Esophagus muscularis mucosa (tissue), 4 donors: ENCODE results near the gene S100A13. TPM values are rescaled to one million over a fixed set of nuclear protein-coding genes. Genes with fewer than 3 reads are reported as not detected.

Source experiments
- DNase-seq: peaks from one replicate; pipeline ENCODE4 v3.0.0-alpha.2; 2017; ENCODE audit errors: extremely low spot score
- H3K27ac ChIP-seq, 4 donors: fragments of 200-600 bp; sonication (generic); replicated peaks in 1 of 4; 1 replicate in 3 of 4; 2 replicates in 1 of 4; pipeline ENCODE4 v1.5.1; 2016 to 2019; ENCODE audit warnings: mild to moderate bottlenecking in 1 of 4
- H3K27me3 ChIP-seq, 4 donors: fragments of 200-600 bp; sonication (generic); one replicate each; pipeline versions ENCODE4 v1.5.1 to v1.6.0; 2016 to 2019
- H3K36me3 ChIP-seq, 4 donors: fragments of 200-600 bp; sonication (generic); one replicate each; pipeline ENCODE4 v1.5.1; 2016 to 2019
- H3K4me1 ChIP-seq, 4 donors: fragments of 200-600 bp; sonication (generic); one replicate each; pipeline ENCODE4 v1.5.1; 2016 to 2019
- H3K4me3 ChIP-seq, 4 donors: fragments of 200-600 bp; sonication (generic); 1 replicate in 2 of 4; 2 replicates in 2 of 4; pipeline ENCODE4 v1.5.1; 2016 to 2019; ENCODE audit warnings: mild to moderate bottlenecking in 4 of 4, moderate library complexity in 1 of 4
- H3K9me3 ChIP-seq, 4 donors: fragments of 200-600 bp; sonication (generic); 1 replicate in 3 of 4; 2 replicates in 1 of 4; pipeline ENCODE4 v1.5.1; 2016 to 2019
- EP300 ChIP-seq: sonication (generic); formaldehyde crosslinking; IDR thresholded peaks from one replicate; pipeline ENCODE4 v1.6.1; 2017; ENCODE audit warnings: antibody characterized with exemption
- POLR2A ChIP-seq: fragments of 450-650 bp; IDR thresholded peaks from one replicate; pipeline ENCODE4 v1.6.1; 2017; ENCODE audit warnings: antibody characterized with exemption, moderate library complexity, mild to moderate bottlenecking, low read depth
- POLR2AphosphoS5 ChIP-seq, 2 donors: sonication (generic); formaldehyde crosslinking; IDR thresholded peaks; one replicate each; pipeline ENCODE4 v1.6.1; 2017; ENCODE audit warnings: antibody characterized with exemption in 2 of 2
- WGBS: methylation state at CpG from one replicate; pipeline ENCODE4 v1.1.5; 2018; 5-methylcytosine and 5-hydroxymethylcytosine counted together
- intact Hi-C: fragments of 100-400 bp; cut with DNase I; formaldehyde crosslinking; loops from one replicate; pipeline ENCODE4 v1.15.1; 2023
- total RNA-seq, 4 donors: library from RNA; depleted of rRNA; stranded (reverse); fragments of >200 nt; gene quantifications; one replicate each; pipeline versions ENCODE4 v1.1.0 to v1.2.1, GENCODE V29; 2016
- TF ChIP-seq, protein P1 (sequence below), 3 experiments: fragments of 200-600 bp in 2 of 3; fragments of 450-650 bp in 1 of 3; sonication (generic) in 2 of 3; IDR thresholded peaks; one replicate each; pipeline ENCODE4 v1.5.1; 2017 to 2019; ENCODE audit warnings: antibody characterized with exemption in 3 of 3, mild to moderate bottlenecking in 2 of 3, moderate library complexity in 1 of 3

S100A13 gene
- total RNA-seq, 4 donors from 2014 or later: 71.3 to 84.7 (median 83.1) TPM

GRCh38 chr1:153649863-153650235, 22.5 kb upstream of the S100A13 start:
- TF ChIP-seq POLR2AphosphoS5 (IDR thresholded peaks at IDR 0.05): no peak
- no peak for TF ChIP-seq EP300
- TF ChIP-seq, protein P1, sequence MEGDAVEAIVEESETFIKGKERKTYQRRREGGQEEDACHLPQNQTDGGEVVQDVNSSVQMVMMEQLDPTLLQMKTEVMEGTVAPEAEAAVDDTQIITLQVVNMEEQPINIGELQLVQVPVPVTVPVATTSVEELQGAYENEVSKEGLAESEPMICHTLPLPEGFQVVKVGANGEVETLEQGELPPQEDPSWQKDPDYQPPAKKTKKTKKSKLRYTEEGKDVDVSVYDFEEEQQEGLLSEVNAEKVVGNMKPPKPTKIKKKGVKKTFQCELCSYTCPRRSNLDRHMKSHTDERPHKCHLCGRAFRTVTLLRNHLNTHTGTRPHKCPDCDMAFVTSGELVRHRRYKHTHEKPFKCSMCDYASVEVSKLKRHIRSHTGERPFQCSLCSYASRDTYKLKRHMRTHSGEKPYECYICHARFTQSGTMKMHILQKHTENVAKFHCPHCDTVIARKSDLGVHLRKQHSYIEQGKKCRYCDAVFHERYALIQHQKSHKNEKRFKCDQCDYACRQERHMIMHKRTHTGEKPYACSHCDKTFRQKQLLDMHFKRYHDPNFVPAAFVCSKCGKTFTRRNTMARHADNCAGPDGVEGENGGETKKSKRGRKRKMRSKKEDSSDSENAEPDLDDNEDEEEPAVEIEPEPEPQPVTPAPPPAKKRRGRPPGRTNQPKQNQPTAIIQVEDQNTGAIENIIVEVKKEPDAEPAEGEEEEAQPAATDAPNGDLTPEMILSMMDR (IDR thresholded peaks at IDR 0.05): no peak
- TF ChIP-seq POLR2A: no peak
- no peak for DNase-seq
- H3K4me3 ChIP-seq: no peak overlapping the region
- H3K27me3 ChIP-seq: no peaks in the 10 kb centered on the region
- no peaks in the 10 kb centered on the region for H3K9me3 ChIP-seq
- H3K4me1 ChIP-seq: peaks cover 0 to 17% (median 3%) of the 10 kb centered on the region in 4 donors
- intact Hi-C loops: loop anchor here (10.0 kb wide), 1 partner anchor 75 kb away; no protein-coding TSS in a partner anchor
- no peak overlapping the region for H3K27ac ChIP-seq
- 83% methylated on average over 2 of the region's 2 CpGs for WGBS
- peaks cover 16 to 26% (median 21%) of the 10 kb centered on the region in 4 donors for H3K36me3 ChIP-seq

- H3K9me3 ChIP-seq: no peaks in the 10 kb centered on the region
- 30% methylated on average over 3 of the region's 3 CpGs for WGBS
- peaks cover 17 to 31% (median 25%) of the 10 kb centered on the region in 4 donors for H3K36me3 ChIP-seq
- H3K27me3 ChIP-seq: no peaks in the 10 kb centered on the region
- intact Hi-C loops: no loop called here
- no peak overlapping the region for H3K4me3 ChIP-seq
- no peak overlapping the region for H3K27ac ChIP-seq
- H3K4me1 ChIP-seq: peaks cover 0 to 21% (median 6%) of the 10 kb centered on the region in 4 donors
- DNase-seq: no peak
- TF ChIP-seq, protein P1 (IDR thresholded peaks at IDR 0.05): no peak
- TF ChIP-seq POLR2AphosphoS5 (IDR thresholded peaks at IDR 0.05): peak in 1 of 2 donors; percentile 13
Observed at GRCh38 chr1:153649137-153649862, 22.0 kb upstream of the S100A13 start.

DNA sequence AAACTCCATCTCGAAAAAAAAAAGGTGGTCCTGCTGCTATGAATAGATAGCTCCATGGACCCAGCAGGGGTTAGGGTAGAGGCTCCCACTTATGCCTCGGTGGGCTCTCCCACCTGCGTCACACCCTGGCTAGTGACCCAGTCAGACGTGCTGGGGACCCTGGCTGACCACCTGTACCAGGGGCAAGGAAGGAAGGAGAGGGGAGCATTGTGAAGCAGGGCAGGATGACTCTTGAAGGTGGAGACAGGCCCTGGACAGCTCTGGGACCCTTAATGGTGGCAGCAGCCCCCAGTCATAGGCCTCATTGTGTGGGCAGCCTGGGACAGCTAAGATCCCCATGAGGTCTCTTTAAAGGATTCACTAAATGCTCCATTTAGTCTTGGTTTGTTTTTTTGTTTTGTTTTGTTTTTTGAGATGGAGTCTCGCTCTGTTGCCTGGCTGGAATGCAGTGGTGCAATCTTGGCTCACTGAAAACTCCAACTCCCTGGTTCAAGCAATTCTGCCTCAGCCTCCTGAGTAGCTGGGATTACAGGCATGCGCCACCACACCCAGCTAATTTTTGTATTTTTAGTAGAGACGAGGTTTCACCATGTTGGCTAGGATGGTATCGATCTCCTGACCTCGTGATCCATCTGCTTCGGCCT, 20.8 kb upstream of the S100A13 start:
- WGBS: 79% methylated on average over 10 of the region's 10 CpGs
- DNase-seq: no peak
- Histone ChIP-seq H3K27ac (no peak overlapping the region), H3K9me3 (no peaks in the 10 kb centered on the region), H3K4me1 (peaks cover 8 to 21% (median 18%) of the 10 kb centered on the region in 4 donors), H3K27me3 (no peaks in the 10 kb centered on the region), H3K36me3 (peaks cover 24 to 43% (median 31%) of the 10 kb centered on the region in 4 donors), H3K4me3 (no peak overlapping the region)
- intact Hi-C loops: no loop called here
- TF ChIP-seq POLR2AphosphoS5 (IDR thresholded peaks at IDR 0.05): no peak
- TF ChIP-seq, protein P1 (IDR thresholded peaks at IDR 0.05): no peak

GRCh38 chr1:153647346-153647714, 20.0 kb upstream of the S100A13 start:
- no peak for TF ChIP-seq POLR2A
- TF ChIP-seq POLR2AphosphoS5 (IDR thresholded peaks at IDR 0.05): peak in 1 of 2 donors; percentile 12
- TF ChIP-seq EP300: no peak
- TF ChIP-seq, protein P1 (IDR thresholded peaks at IDR 0.05): no peak
- WGBS: 64% methylated on average over 2 of the region's 2 CpGs
- DNase-seq: no peak
- peak overlapping the region in 2 of 4 donors; percentile 8 to 19 for H3K27ac ChIP-seq
- intact Hi-C loops: no loop called here
- no peaks in the 10 kb centered on the region for H3K27me3 ChIP-seq
- H3K4me3 ChIP-seq: no peak overlapping the region
- peaks cover 11 to 23% (median 18%) of the 10 kb centered on the region in 4 donors for H3K4me1 ChIP-seq
- H3K36me3 ChIP-seq: peaks cover 32 to 51% (median 39%) of the 10 kb centered on the region in 4 donors
- H3K9me3 ChIP-seq: no peaks in the 10 kb centered on the region
